Erythroblast (primary cell): ENCODE measurements around the gene AP3S1.

Experiments used
- GATA1 ChIP-seq: IDR thresholded peaks from 2 replicates; pipeline ENCODE4 v1.6.1; 2011; ENCODE audit warnings: low read depth, mild to moderate bottlenecking, control low read depth, low read length, moderate library complexity
- POLR2A ChIP-seq: IDR thresholded peaks from 2 replicates; pipeline ENCODE4 v1.6.1; 2011; ENCODE audit warnings: mild to moderate bottlenecking, low read length

DNA sequence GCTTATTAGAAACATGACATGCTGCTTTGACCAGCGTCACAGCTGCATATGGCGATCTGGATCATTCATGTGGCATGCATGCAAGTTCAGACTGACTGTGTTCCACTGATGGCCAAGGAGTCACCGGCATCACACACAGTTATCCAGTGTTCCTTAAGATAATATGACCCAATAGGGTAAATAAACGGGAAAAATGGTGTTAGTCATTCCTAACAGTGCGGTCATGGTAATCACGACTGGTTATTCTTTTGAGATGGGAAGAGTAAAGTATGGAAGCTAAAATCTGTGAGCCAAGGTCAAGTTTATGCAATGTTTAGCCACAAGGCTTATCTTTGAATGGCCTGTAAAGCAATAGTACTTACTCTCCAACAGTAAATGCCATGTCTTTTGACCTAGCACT is 91.3 kb downstream of the AP3S1 start:
- TF ChIP-seq POLR2A (no peak), GATA1 (no peak)
